IPS-18a (cell line): ENCODE data around the gene C12orf42.
A peak's percentile ranks its signal among the peaks of the same experiment; 100 is the strongest.

Source experiments
- H3K27ac ChIP-seq: one replicate; pipeline ENCODE4 v1.5.1; 2013; ENCODE audit warnings: low read length
- H3K27me3 ChIP-seq: one replicate; pipeline ENCODE4 v1.6.1; 2013; ENCODE audit warnings: mild to moderate bottlenecking, low read length; ENCODE audit not compliant: control insufficient read depth, insufficient read depth
- H3K36me3 ChIP-seq: one replicate; pipeline ENCODE4 v1.6.1; 2013; ENCODE audit warnings: low read depth, low read length; ENCODE audit not compliant: control insufficient read depth
- H3K4me1 ChIP-seq: one replicate; pipeline ENCODE4 v1.6.1; 2013; ENCODE audit warnings: low read depth, low read length; ENCODE audit not compliant: control insufficient read depth
- H3K4me3 ChIP-seq: one replicate; pipeline ENCODE4 v1.5.1; 2013; ENCODE audit warnings: low read length
- H3K9ac ChIP-seq: one replicate; pipeline ENCODE4 v1.6.1; 2013; ENCODE audit warnings: mild to moderate bottlenecking, low read length, moderate library complexity
- H3K9me3 ChIP-seq: one replicate; pipeline ENCODE4 v1.6.1; 2013; ENCODE audit warnings: low read depth, low read length; ENCODE audit not compliant: control insufficient read depth

C12orf42 gene

GRCh38 chr12:103495469-103496456 lies at the start of gene C12orf42:
TSS of gene C12orf42 (minus strand) at chr12:103495968. CDS start at chr12:103478426, 17,542 bp downstream.
- Histone ChIP-seq H3K4me3 (peak within 1 kb of the TSS; percentile 72), H3K9me3 (no peaks in the 10 kb centered on the region), H3K4me1 (peaks cover 19% of the 10 kb centered on the region), H3K27ac (no peak within 1 kb of the TSS), H3K27me3 (peaks cover 13% of the 10 kb centered on the region), H3K36me3 (no peaks in the 10 kb centered on the region), H3K9ac (no peak within 1 kb of the TSS)

- H3K9me3 ChIP-seq = no peaks in the 10 kb centered on the region
- H3K27me3 ChIP-seq = no peaks in the 10 kb centered on the region
- H3K36me3 ChIP-seq = no peaks in the 10 kb centered on the region
- H3K27ac ChIP-seq = no peak overlapping the region
- H3K9ac ChIP-seq = no peak overlapping the region
- H3K4me3 ChIP-seq = no peak overlapping the region
- no peaks in the 10 kb centered on the region for H3K4me1 ChIP-seq
These were observed 46.3 kb upstream of the C12orf42 start for GRCh38 chr12:103542078-103542477.

GRCh38 chr12:103540319-103540718 lies 44.6 kb upstream of the C12orf42 start:
- no peak overlapping the region for H3K27ac ChIP-seq
- H3K27me3 ChIP-seq = no peaks in the 10 kb centered on the region
- H3K4me1 ChIP-seq = no peaks in the 10 kb centered on the region
- H3K9me3 ChIP-seq = no peaks in the 10 kb centered on the region
- no peak overlapping the region for H3K4me3 ChIP-seq
- no peak overlapping the region for H3K9ac ChIP-seq
- no peaks in the 10 kb centered on the region for H3K36me3 ChIP-seq

GRCh38 chr12:103538397-103538796 lies 42.6 kb upstream of the C12orf42 start:
- Histone ChIP-seq H3K36me3 (no peaks in the 10 kb centered on the region), H3K4me3 (no peak overlapping the region), H3K4me1 (no peaks in the 10 kb centered on the region), H3K9ac (no peak overlapping the region), H3K9me3 (no peaks in the 10 kb centered on the region), H3K27me3 (no peaks in the 10 kb centered on the region), H3K27ac (no peak overlapping the region)

- Histone ChIP-seq H3K9me3 (no peaks in the 10 kb centered on the region), H3K9ac (no peak overlapping the region), H3K4me1 (no peaks in the 10 kb centered on the region), H3K4me3 (no peak overlapping the region), H3K36me3 (no peaks in the 10 kb centered on the region), H3K27me3 (no peaks in the 10 kb centered on the region), H3K27ac (no peak overlapping the region)
These were observed 34.7 kb upstream of the C12orf42 start for GRCh38 chr12:103530307-103531066.

- no peak overlapping the region for H3K9ac ChIP-seq
- H3K4me1 ChIP-seq = no peaks in the 10 kb centered on the region
- no peak overlapping the region for H3K4me3 ChIP-seq
- H3K27me3 ChIP-seq = no peaks in the 10 kb centered on the region
- no peaks in the 10 kb centered on the region for H3K36me3 ChIP-seq
- H3K27ac ChIP-seq = no peak overlapping the region
- H3K9me3 ChIP-seq = no peaks in the 10 kb centered on the region
These were observed 33.5 kb upstream of the C12orf42 start for GRCh38 chr12:103529306-103529705.

GRCh38 chr12:103524238-103524875 lies 28.6 kb upstream of the C12orf42 start:
- Histone ChIP-seq H3K4me3 (no peak overlapping the region), H3K9me3 (no peaks in the 10 kb centered on the region), H3K36me3 (no peaks in the 10 kb centered on the region), H3K9ac (no peak overlapping the region), H3K27ac (no peak overlapping the region), H3K27me3 (no peaks in the 10 kb centered on the region), H3K4me1 (no peaks in the 10 kb centered on the region)

- Histone ChIP-seq H3K9ac (no peak overlapping the region), H3K4me3 (no peak overlapping the region), H3K9me3 (no peaks in the 10 kb centered on the region), H3K27me3 (no peaks in the 10 kb centered on the region), H3K4me1 (no peaks in the 10 kb centered on the region), H3K36me3 (no peaks in the 10 kb centered on the region), H3K27ac (no peak overlapping the region)
These were observed 28.0 kb upstream of the C12orf42 start for GRCh38 chr12:103523771-103524170.

- no peaks in the 10 kb centered on the region for H3K4me1 ChIP-seq
- no peak overlapping the region for H3K4me3 ChIP-seq
- H3K27me3 ChIP-seq = no peaks in the 10 kb centered on the region
- no peak overlapping the region for H3K27ac ChIP-seq
- no peaks in the 10 kb centered on the region for H3K9me3 ChIP-seq
- no peaks in the 10 kb centered on the region for H3K36me3 ChIP-seq
- H3K9ac ChIP-seq = no peak overlapping the region
These were observed 25.0 kb upstream of the C12orf42 start for GRCh38 chr12:103520686-103521215.

- no peak overlapping the region for H3K27ac ChIP-seq
- H3K36me3 ChIP-seq = no peaks in the 10 kb centered on the region
- H3K27me3 ChIP-seq = no peaks in the 10 kb centered on the region
- no peak overlapping the region for H3K4me3 ChIP-seq
- no peaks in the 10 kb centered on the region for H3K4me1 ChIP-seq
- H3K9ac ChIP-seq = no peak overlapping the region
- no peaks in the 10 kb centered on the region for H3K9me3 ChIP-seq
These were observed 23.9 kb upstream of the C12orf42 start for GRCh38 chr12:103519632-103520031.

GRCh38 chr12:103518899-103519298 lies 23.1 kb upstream of the C12orf42 start:
- Histone ChIP-seq H3K36me3 (no peaks in the 10 kb centered on the region), H3K9ac (no peak overlapping the region), H3K27me3 (no peaks in the 10 kb centered on the region), H3K9me3 (no peaks in the 10 kb centered on the region), H3K4me3 (no peak overlapping the region), H3K4me1 (no peaks in the 10 kb centered on the region), H3K27ac (no peak overlapping the region)
